Mucosa of descending colon (tissue), 3 donors: ENCODE results near the gene JDP2. TPM values are rescaled to one million over a fixed set of nuclear protein-coding genes. Genes with fewer than 3 reads are reported as not detected.

Experiments used
- ATAC-seq: fragments of 200-7000 bp; cut with Tn5 transposase; one replicate; pipeline ENCODE4 v1.9.1; 2020; ENCODE audit warnings: mild to moderate bottlenecking, moderate library complexity
- DNase-seq, 3 donors: peaks; one replicate each; pipeline ENCODE4 v3.0.0-alpha.2; 2020
- H3K36me3 ChIP-seq: fragments of 200-600 bp; one replicate; pipeline ENCODE4 v1.8.0; 2021; ENCODE audit warnings: low read depth, mild to moderate bottlenecking
- H3K4me1 ChIP-seq: fragments of 200-600 bp; one replicate; pipeline ENCODE4 v1.8.0; 2021; ENCODE audit warnings: low read depth, mild to moderate bottlenecking
- H3K4me3 ChIP-seq: fragments of 200-600 bp; one replicate; pipeline ENCODE4 v1.8.0; 2021; ENCODE audit warnings: mild to moderate bottlenecking
- H3K9me3 ChIP-seq: fragments of 200-600 bp; one replicate; pipeline ENCODE4 v1.8.0; 2021; ENCODE audit warnings: mild to moderate bottlenecking
- CTCF ChIP-seq: fragments of 200-600 bp; IDR thresholded peaks from one replicate; pipeline ENCODE4 v1.8.0; 2022; ENCODE audit warnings: antibody characterized with exemption, mild to moderate bottlenecking
- intact Hi-C, 2 donors: fragments of 100-400 bp; cut with DNase I in 1 of 2; cut with micrococcal nuclease in 1 of 2; formaldehyde crosslinking; loops; one replicate each; pipeline versions ENCODE4 v1.11.0 to v1.11.1; 2022; cut with DNase I, micrococcal nuclease
- total RNA-seq, 3 donors: library from RNA; stranded (reverse); fragmentation: NEBNext Ultra II Directional in 2 of 3; extraction: Animal tissue kit (Norgen Biotek cat#: 25700) in 2 of 3; gene quantifications; one replicate each; pipeline versions ENCODE4 v1.2.1 to v1.2.4, GENCODE V29; 2021 to 2023
- donor health status: DM: no; HTN: no; CAD: no; lungs with moderate emphysema.
- donor health status: DM: no; HTN: no; CAD: no.
- donor health status: DM: no; HTN: yes; CAD: no.

Gene JDP2
- total RNA-seq, 3 donors from 2014 or later, result 17.7 to 48.0 (median 29.0) TPM

DNA sequence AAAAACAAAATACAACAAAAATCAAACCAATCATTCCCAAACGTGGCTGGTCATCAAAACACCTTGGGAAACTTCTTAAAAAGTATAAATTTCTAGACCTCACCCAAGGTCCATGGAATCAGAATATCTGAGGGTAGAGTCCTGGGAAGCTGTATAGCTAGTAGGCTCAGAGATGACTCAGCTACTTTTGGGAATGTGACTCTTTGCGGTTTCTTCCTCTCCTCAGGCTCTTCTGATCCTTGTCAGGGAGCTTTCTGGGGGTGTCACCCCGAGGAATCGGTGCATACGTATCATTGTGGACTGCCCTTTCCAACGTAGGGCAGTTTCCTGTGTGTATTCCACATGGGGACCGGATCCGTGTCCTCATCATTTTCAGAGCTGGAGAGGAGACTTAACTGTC is 14.8 kb downstream of the JDP2 start:
- no peaks in the 10 kb centered on the region for H3K9me3 ChIP-seq
- intact Hi-C loops, result no loop called here
- DNase-seq, result no peak
- ATAC-seq, result no peak
- H3K36me3 ChIP-seq, result peaks cover 4% of the 10 kb centered on the region
- TF ChIP-seq CTCF, result no peak
- H3K4me1 ChIP-seq, result peaks cover 9% of the 10 kb centered on the region
- H3K4me3 ChIP-seq, result no peak overlapping the region

DNA sequence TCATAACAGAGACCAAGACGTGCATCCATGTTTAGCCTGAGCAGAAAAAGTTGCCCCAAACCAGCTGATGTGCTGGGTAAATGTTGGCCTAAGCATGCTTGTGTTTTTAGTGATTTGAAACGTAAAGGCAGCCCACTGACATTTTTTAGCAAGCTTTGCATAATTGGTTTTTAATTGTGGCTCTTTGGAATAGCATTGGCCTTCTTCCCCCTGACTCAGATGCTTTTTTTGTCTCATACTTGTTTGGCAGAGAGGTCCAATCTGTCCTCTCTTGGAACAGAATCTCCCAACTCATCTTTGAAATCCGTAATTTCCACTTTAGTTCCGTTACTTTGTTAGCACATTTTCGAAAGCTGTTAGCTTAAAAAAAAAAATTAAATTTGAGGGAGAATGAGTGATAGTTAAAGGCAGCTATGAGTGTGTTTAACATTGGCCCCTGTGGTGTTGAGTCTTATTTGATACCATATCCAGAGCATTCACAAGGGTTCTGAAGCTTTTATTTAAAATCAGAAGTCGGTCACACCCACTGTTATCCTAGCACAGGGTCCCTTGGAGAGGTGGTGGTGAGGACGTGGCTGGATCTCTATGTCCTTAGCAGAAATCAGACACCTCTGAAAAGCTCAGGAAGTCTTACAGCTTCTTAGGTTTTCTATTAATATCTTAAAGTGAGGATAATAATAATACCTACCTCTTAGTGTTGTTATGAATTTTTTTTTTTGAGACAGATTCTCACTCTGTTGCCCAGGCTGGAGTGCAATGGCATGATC is 15.6 kb downstream of the JDP2 start:
- Histone ChIP-seq H3K9me3 (no peaks in the 10 kb centered on the region), H3K4me1 (peaks cover 9% of the 10 kb centered on the region), H3K36me3 (peaks cover 4% of the 10 kb centered on the region), H3K4me3 (no peak overlapping the region)
- ATAC-seq (no peak), DNase-seq (no peak)
- intact Hi-C loops, result no loop called here
- no peak for TF ChIP-seq CTCF

GRCh38 chr14:75445236-75445635 is 17.4 kb downstream of the JDP2 start:
- H3K4me1 ChIP-seq, result peaks cover 26% of the 10 kb centered on the region
- intact Hi-C loops, result no loop called here
- no peak for ATAC-seq
- H3K9me3 ChIP-seq, result no peaks in the 10 kb centered on the region
- H3K36me3 ChIP-seq, result peaks cover 4% of the 10 kb centered on the region
- no peak for TF ChIP-seq CTCF
- no peak for DNase-seq
- H3K4me3 ChIP-seq, result no peak overlapping the region

DNA sequence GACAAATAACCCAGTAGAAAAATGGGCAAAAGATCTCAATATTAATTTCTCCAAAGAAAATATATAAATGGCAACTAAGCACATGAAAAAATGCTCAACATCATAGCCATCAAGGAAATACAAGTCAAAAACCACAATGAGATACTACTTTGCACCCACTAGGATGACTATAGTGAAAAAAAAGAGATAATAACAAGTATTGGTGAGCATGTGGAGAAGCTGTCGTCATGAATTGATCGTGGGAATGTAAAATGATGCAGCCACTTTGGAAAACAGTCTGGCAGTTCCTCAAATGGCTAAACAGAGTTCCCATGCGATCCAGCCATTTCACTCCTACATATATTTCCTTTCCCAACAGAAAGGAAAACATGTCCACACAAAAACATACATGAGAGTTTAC is 18.1 kb downstream of the JDP2 start:
- intact Hi-C loops, result no loop called here
- no peak for TF ChIP-seq CTCF

DNA sequence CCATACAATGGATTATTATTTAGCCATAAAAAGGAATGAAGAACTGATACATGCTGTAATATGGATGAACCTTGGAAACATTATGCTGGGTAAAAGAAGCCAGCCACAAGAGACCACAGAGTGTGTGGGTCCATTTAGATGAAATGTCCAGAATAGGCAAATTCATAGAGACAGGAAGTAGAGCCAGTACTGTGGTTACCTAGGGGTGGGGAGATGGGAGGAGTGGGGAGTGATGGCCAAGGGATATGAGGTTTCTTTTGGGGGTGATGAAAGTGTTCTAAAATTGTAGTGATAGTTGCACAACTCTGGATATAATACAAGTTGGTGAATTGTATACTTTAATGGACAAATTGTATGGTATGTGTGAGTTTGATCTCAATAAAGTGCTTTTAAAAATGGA is 18.6 kb downstream of the JDP2 start:
- no peaks in the 10 kb centered on the region for H3K36me3 ChIP-seq
- no peaks in the 10 kb centered on the region for H3K9me3 ChIP-seq
- DNase-seq (no peak), ATAC-seq (no peak)
- peaks cover 33% of the 10 kb centered on the region for H3K4me1 ChIP-seq
- intact Hi-C loops, result no loop called here
- H3K4me3 ChIP-seq, result no peak overlapping the region
- no peak for TF ChIP-seq CTCF

More for the DNA sequence above, 18.1 kb downstream of the JDP2 start:
- H3K9me3 ChIP-seq, result no peaks in the 10 kb centered on the region
- H3K4me1 ChIP-seq, result peaks cover 29% of the 10 kb centered on the region
- DNase-seq (no peak), ATAC-seq (no peak)
- H3K4me3 ChIP-seq, result no peak overlapping the region
- peaks cover 3% of the 10 kb centered on the region for H3K36me3 ChIP-seq

GRCh38 chr14:75448209-75448608 is 20.4 kb downstream of the JDP2 start:
- peaks cover 40% of the 10 kb centered on the region for H3K4me1 ChIP-seq
- TF ChIP-seq CTCF, result no peak
- H3K4me3 ChIP-seq, result no peak overlapping the region
- ATAC-seq, result no peak
- no peak for DNase-seq
- H3K36me3 ChIP-seq, result no peaks in the 10 kb centered on the region
- intact Hi-C loops, result no loop called here
- no peaks in the 10 kb centered on the region for H3K9me3 ChIP-seq
